ENCODE measurements around the gene THEMIS2.
"Not testable (repeated sequence)": the region's sequence is repeated elsewhere in the genome, so short reads cannot be mapped to it uniquely, and the experiment has no call there.

The THEMIS2 gene

DNA sequence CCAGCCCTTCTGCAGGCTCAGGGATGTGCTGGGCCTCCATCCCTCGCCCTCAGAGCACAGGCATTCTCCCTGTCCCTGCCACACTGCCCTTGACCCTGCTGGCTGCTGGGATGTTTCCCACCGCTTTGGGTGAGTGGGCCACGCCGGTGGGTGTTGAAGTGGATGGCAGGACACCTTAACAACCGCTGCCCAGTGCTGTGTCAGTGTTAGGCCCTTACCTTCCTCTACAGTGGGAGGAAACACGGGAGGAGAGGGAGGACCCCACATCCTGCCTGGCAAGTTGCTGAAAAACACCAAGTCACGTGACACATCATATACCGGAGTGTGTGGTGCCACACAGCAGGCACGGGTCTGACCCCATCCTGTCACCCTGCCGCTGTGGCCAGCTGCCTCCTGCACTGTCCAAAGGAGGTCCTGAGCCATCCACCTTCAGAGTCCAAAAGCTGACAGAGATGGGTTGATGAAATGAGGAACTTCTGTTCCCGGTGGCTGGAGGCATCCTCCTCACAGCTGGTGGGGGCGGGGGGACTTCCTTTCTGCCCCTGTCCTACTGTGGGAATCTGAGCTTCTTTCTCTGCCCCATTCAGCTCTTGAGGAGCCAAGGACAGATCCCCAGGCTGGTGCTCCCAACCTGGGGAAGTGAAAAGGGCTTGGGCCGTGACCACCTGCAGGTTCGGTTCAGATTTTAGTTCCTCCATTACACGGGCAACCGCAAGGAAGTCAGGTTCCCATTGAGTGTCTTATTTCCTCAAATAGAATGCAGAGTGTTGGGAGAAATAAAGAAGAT, 3.2 kb upstream of the THEMIS2 start:
- ChIA-PET CTCF (interaction anchor here (0.5 to 1.0 kb wide), 3 partner anchors 10 to 1171 kb away, joined by 3 read pairs; no protein-coding TSS in a partner anchor), POLR2A (ENCODE audit: low non-redundant PET) (no interaction called here)
- DNase-seq (ENCODE audit: low spot score): no peak
- peak overlapping the region; percentile 6; the same call in 1 of the 2 replicates for H3K27ac ChIP-seq
- TF ChIP-seq, protein P1, sequence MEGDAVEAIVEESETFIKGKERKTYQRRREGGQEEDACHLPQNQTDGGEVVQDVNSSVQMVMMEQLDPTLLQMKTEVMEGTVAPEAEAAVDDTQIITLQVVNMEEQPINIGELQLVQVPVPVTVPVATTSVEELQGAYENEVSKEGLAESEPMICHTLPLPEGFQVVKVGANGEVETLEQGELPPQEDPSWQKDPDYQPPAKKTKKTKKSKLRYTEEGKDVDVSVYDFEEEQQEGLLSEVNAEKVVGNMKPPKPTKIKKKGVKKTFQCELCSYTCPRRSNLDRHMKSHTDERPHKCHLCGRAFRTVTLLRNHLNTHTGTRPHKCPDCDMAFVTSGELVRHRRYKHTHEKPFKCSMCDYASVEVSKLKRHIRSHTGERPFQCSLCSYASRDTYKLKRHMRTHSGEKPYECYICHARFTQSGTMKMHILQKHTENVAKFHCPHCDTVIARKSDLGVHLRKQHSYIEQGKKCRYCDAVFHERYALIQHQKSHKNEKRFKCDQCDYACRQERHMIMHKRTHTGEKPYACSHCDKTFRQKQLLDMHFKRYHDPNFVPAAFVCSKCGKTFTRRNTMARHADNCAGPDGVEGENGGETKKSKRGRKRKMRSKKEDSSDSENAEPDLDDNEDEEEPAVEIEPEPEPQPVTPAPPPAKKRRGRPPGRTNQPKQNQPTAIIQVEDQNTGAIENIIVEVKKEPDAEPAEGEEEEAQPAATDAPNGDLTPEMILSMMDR (conservative IDR thresholded peaks at IDR 0.05; ENCODE audit: low read depth): no peak

DNA sequence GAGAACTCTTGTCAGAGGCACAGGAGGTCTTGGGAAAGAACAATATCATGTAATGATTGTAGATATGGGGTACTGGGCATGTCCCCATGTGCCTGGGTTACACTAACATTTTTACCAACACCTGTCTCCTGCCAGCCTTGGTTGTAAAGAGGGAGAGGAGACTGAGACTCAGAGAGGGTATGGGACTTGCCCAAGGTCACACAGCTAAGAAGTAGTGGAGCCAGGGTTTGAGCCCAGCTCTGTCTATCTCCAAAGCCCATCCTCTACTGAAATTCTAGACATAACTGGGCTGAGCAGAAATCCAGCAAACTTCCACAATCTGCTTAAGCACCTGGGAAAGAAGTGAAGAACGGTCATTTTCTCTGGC, 2.6 kb upstream of the THEMIS2 start:
- DNase-seq (ENCODE audit: low spot score): no peak
- ChIA-PET CTCF (interaction anchor here (0.6 kb wide), 1 partner anchor 11 kb away, joined by 3 read pairs; no protein-coding TSS in a partner anchor), POLR2A (ENCODE audit: low non-redundant PET) (no interaction called here)
- TF ChIP-seq, protein P1 (conservative IDR thresholded peaks at IDR 0.05; ENCODE audit: low read depth): no peak
- H3K27ac ChIP-seq: no peak overlapping the region

DNA sequence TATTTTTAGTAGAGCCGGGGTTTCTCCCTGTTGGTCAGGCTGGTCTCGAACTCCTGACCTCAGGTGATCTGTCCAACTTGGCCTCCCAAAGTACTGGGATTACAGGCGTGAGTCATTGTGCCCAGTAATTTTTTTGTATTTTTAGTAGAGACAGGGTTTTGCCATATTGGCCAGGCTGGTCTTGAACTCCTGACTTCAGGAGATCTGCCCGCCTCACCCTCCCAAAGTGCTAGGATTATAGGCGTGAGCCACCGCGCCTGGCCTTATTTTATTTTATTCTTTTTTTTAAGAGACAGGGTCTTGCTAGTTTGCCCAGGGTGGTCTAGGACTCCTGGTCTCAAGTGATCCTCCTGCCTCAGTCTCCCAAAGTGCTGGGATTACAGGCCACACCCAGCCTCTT, 1.3 kb upstream of the THEMIS2 start:
- CTCF ChIA-PET: interaction anchor here (0.9 kb wide), 1 partner anchor 87 kb away, joined by 4 read pairs; no protein-coding TSS in a partner anchor
- DNase-seq (ENCODE audit: low spot score); H3K27ac ChIP-seq; POLR2A ChIA-PET (ENCODE audit: low non-redundant PET): not testable (repeated sequence)

DNA sequence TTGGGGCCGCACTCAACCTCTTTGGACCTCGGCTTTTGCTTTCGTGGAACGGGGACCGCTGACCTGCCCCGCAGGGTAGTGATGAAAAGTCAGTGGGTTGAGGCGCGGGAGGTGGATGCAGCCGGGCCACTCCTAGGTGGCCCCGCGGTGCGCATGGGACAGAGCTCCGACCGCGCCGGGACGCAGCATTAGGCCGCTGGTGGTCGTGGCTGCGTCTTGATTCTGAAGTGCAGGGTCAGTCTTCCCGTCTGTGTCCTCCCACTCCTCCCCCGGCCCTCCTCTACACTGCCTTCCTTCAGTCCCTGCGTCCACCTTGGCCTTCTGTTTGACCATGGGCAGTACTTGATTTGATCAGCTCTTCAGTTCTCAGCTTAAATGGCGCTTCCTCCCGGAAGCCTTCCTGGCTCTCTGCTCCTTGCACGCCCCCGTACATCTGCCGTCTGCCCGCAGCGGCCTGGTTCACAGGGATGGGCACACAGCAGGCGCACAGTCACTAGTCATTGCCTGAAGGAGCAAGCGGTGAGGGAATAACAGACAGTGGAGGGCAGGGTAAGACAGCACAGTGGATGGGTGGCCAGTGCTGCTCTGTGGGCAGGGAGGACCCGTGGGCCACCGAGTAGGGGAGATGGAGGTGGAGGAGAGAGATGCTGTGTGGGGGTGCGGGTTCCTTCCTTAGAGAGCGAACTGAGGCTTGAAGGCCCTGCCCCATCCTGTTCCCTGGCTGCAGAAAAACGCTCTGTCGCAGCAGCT, 633 bp downstream of the THEMIS2 start:
- CTCF ChIA-PET: no interaction called here
- TF ChIP-seq, protein P1 (conservative IDR thresholded peaks at IDR 0.05; ENCODE audit: low read depth): no peak
- no peak for DNase-seq (ENCODE audit: low spot score)
- POLR2A ChIA-PET (ENCODE audit: low non-redundant PET): no interaction called here
- H3K27ac ChIP-seq: peak overlapping the region; percentile 31

DNA sequence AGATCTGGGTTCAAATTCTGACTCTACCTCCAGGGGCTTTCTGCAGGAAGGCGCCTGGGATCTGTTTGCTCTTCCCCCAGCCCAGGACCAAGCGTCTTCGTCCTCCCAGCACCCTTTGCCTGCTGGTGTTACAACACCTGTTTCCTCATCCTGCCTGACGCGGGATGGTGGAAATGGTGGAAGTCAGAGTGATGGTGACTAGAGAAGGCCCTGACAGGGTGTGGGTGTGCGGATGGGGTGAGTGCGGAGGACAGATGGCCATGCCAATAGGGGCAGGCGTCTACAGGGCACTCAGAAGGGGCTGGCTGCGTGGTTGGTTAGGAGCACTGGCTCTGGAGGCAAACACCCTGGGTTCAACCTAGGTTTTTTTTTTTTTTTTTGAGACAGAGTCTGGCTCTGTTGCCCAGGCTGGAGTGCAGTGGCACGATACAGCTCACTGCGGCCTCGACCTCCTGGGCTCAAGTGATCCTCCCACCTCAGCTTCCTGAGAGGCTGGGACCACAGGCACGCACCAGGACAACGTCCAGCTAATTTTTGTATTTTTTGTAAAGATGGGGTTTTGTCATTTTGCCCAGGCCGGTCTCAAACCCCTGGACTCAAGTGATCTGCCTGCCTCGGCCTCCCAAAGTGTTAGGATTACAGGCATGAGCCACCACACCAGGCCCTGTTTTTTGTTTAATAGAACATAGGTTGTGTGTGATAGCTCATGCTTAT, 1.5 kb downstream of the THEMIS2 start:
- TF ChIP-seq, protein P1 (conservative IDR thresholded peaks at IDR 0.05; ENCODE audit: low read depth): no peak
- CTCF ChIA-PET: interaction anchor here (1.5 kb wide), 1 partner anchor 16 kb away, joined by 7 read pairs; no protein-coding TSS in a partner anchor
- POLR2A ChIA-PET (ENCODE audit: low non-redundant PET): no interaction called here
- DNase-seq (ENCODE audit: low spot score): no peak
- H3K27ac ChIP-seq: no peak overlapping the region

DNA sequence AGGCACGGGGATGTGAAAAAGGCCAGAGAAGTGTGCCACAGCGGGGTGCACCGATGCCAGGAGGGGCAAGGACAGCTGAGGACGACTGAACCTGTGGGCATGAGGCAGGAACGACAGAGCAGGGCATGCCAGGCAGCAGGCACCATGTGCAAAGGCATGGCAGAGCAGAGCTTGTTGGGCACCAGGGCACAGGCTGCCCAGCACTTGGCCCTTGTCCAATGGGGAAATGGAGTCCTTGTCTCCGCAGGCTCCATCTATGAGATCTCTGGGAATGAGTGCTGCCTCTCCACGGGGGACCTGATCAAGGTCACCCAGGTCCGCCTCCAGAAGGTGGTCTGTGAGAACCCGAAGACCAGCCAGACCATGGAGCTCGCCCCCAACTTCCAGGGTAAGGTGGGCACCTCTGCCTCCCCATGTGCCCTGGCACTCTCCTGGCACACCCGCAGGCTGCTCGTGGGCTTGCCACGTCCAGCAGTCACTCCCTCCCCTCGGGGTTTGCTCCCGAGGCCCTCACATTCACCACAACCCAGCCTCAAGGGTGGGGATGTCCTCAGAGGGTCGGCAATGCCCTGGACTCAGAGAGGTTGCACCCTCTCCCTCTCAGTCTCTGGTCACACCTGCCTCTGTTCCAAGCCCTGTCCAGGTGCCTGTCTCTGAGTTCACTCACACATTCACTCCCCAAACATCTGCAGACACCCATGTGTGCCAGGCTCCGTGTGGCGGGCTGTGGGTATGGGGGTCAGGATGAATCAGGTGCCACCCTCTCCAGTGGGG, 4.2 kb downstream of the THEMIS2 start:
- peak overlapping the region; percentile 79 for H3K27ac ChIP-seq
- TF ChIP-seq, protein P1 (conservative IDR thresholded peaks at IDR 0.05; ENCODE audit: low read depth): no peak
- DNase-seq (ENCODE audit: low spot score): no peak
- ChIA-PET CTCF (no interaction called here), POLR2A (ENCODE audit: low non-redundant PET) (interaction anchor here (0.7 kb wide), 1 partner anchor 85 kb away, joined by 3 read pairs; no protein-coding TSS in a partner anchor)
